NB4 (cell line): Measurements from ENCODE around the gene HDHD3.

Experiments
- CTCF ChIP-seq: IDR thresholded peaks from one replicate; pipeline ENCODE4 v1.5.1; 2012; ENCODE audit warnings: low read depth, low read length
- POLR2A ChIP-seq: IDR thresholded peaks from 2 replicates; pipeline ENCODE4 v1.6.1; 2011; ENCODE audit warnings: mild to moderate bottlenecking; ENCODE audit not compliant: insufficient read length; ENCODE audit errors: extremely low read depth

- TF ChIP-seq CTCF = peak; percentile 29
- no peak for TF ChIP-seq POLR2A
These were observed 21.7 kb downstream of the HDHD3 start for GRCh38 chr9:113355040-113355596.
